HCT116 (cell line): ENCODE measurements around the gene GRIK1. TPM values are rescaled to one million over a fixed set of nuclear protein-coding genes. Genes with fewer than 3 reads are reported as not detected.

Source experiments
- ATAC-seq: fragments of 200-7000 bp; cut with Tn5 transposase; 2 replicates; pipeline ENCODE4 v1.9.1; 2020; ENCODE audit warnings: mild to moderate bottlenecking, moderate library complexity
- BruUV-seq: library from RNA; stranded (reverse); fragments of 400-500 nt; replicated peaks from 2 replicates; lab custom pipeline; 2021; lab: Mats Ljungman, UMichigan
- CTCF ChIA-PET: fragments of 300-600 bp; sonication (Branson Sonifier 250); formaldehyde crosslinking; loops from one replicate; lab custom pipeline; 2021; ENCODE audit warnings: antibody characterized with exemption; lab: Charles Lee
- POLR2A ChIA-PET: fragments of 300-600, 350-600 bp; sonication (Branson Sonifier 250); formaldehyde crosslinking; loops from one replicate; lab custom pipeline; 2021; ENCODE audit warnings: antibody characterized with exemption; lab: Charles Lee
- RAD21 ChIA-PET, 2 experiments: fragments of 300-600 bp; sonication (Branson Sonifier 250); formaldehyde crosslinking; loops; one replicate each; lab custom pipeline; 2023; ENCODE audit warnings: low total read pairs in 2 of 2; ENCODE audit not compliant: uncharacterized antibody in 2 of 2, unreplicated experiment in 2 of 2, low non-redundant PET in 1 of 2; lab: Charles Lee
- DNase-seq: peaks from one replicate; pipeline ENCODE4 v3.0.0-alpha.2; 2010; ENCODE audit warnings: low read depth, low spot score
- H2AFZ ChIP-seq: fragments of 200-600 bp; shearing (Covaris generic), sonication (generic); 2 replicates; pipeline ENCODE4 v1.6.1; 2017; ENCODE audit warnings: low read depth, mixed run types, mixed read lengths, antibody characterized with exemption, low read length; ENCODE audit not compliant: poor library complexity, severe bottlenecking
- H3K27ac ChIP-seq: 2 replicates; pipeline ENCODE4 v1.5.1; 2012; ENCODE audit warnings: low read depth, low read length
- H3K27me3 ChIP-seq: fragments of 200-600 bp; sonication (generic); 2 replicates; pipeline ENCODE4 v1.6.1; 2016; ENCODE audit warnings: mixed run types, low read length, mixed read lengths; ENCODE audit not compliant: insufficient read depth
- H3K36me3 ChIP-seq, 2 experiments: fragments of 200-500 bp in 1 of 2; fragments of 200-600 bp in 1 of 2; sonication (Bioruptor generic) in 1 of 2; sonication (generic) in 1 of 2; 2 replicates each; pipeline versions ENCODE4 v1.5.1 to v1.6.1; 2014 to 2016; ENCODE audit warnings: low read length in 2 of 2, inconsistent platforms in 1 of 2, mixed read lengths in 1 of 2, mixed run types in 1 of 2; ENCODE audit not compliant: insufficient read depth in 2 of 2, control insufficient read depth in 1 of 2
- H3K4me1 ChIP-seq, 2 experiments: fragments of 200-600 bp in 1 of 2; sonication (generic) in 1 of 2; 2 replicates each; pipeline versions ENCODE4 v1.5.1 to v1.6.1; 2012 to 2017; ENCODE audit warnings: low read length in 2 of 2, inconsistent platforms in 1 of 2, mild to moderate bottlenecking in 1 of 2, mixed read lengths in 1 of 2, mixed run types in 1 of 2, moderate library complexity in 1 of 2; ENCODE audit not compliant: insufficient read depth in 2 of 2, control insufficient read depth in 1 of 2
- H3K4me2 ChIP-seq: fragments of 200-600 bp; sonication (generic); 2 replicates; pipeline ENCODE4 v1.6.1; 2017; ENCODE audit warnings: mixed run types, low read length, mixed read lengths
- H3K4me3 ChIP-seq, 2 experiments: fragments of 200-600 bp in 1 of 2; sonication (generic) in 1 of 2; replicated peaks in 1 of 2; 2 replicates each; pipeline ENCODE4 v1.5.1; 2011 to 2016; ENCODE audit warnings: low read length in 2 of 2, control low read depth in 1 of 2, low read depth in 1 of 2, mild to moderate bottlenecking in 1 of 2, mixed read lengths in 1 of 2, mixed run types in 1 of 2
- H3K79me2 ChIP-seq: fragments of 200-600 bp; sonication (generic); 2 replicates; pipeline ENCODE4 v1.6.1; 2017; ENCODE audit warnings: mild to moderate bottlenecking, mixed run types, low read length, moderate library complexity, mixed read lengths; ENCODE audit not compliant: insufficient read depth
- H3K9ac ChIP-seq: fragments of 200-600 bp; sonication (generic); 2 replicates; pipeline ENCODE4 v1.6.1; 2016; ENCODE audit warnings: low read length, mixed read lengths
- H3K9me2 ChIP-seq: fragments of 200-600 bp; sonication (generic), shearing (Covaris generic); 2 replicates; pipeline ENCODE4 v1.6.1; 2017; ENCODE audit warnings: mixed run types, mild to moderate bottlenecking, moderate library complexity; ENCODE audit not compliant: insufficient read depth
- H3K9me3 ChIP-seq, 2 experiments: fragments of 200-500 bp in 1 of 2; fragments of 200-600 bp in 1 of 2; sonication (Bioruptor generic) in 1 of 2; sonication (generic) in 1 of 2; 2 replicates each; pipeline ENCODE4 v1.6.1; 2014 to 2017; ENCODE audit warnings: low read length in 2 of 2, mixed read lengths in 2 of 2, inconsistent platforms in 1 of 2, low read depth in 1 of 2, mild to moderate bottlenecking in 1 of 2, mixed run types in 1 of 2, moderate library complexity in 1 of 2; ENCODE audit not compliant: control insufficient read depth in 1 of 2, insufficient read depth in 1 of 2
- H4K20me1 ChIP-seq: fragments of 200-600 bp; sonication (generic), shearing (Covaris generic); 2 replicates; pipeline ENCODE4 v1.6.1; 2017; ENCODE audit warnings: mixed run types, mild to moderate bottlenecking, moderate library complexity; ENCODE audit not compliant: insufficient read depth
- CBX3 ChIP-seq: IDR thresholded peaks from 2 replicates; pipeline ENCODE4 v1.6.1; 2012; ENCODE audit warnings: low read depth
- CEBPB ChIP-seq: IDR thresholded peaks from 2 replicates; pipeline ENCODE4 v1.6.1; 2012; ENCODE audit warnings: low read depth
- EGR1 ChIP-seq: IDR thresholded peaks from 2 replicates; pipeline ENCODE4 v1.6.1; 2012; ENCODE audit warnings: low read depth
- ELF1 ChIP-seq: IDR thresholded peaks from 2 replicates; pipeline ENCODE4 v1.6.1; 2012; ENCODE audit warnings: low read depth, borderline replicate concordance
- EZH2 ChIP-seq: fragments of 200-600 bp; sonication (generic); IDR thresholded peaks from 2 replicates; pipeline ENCODE4 v1.6.1; 2017; ENCODE audit warnings: antibody characterized with exemption, mixed run types
- FOSL1 ChIP-seq: IDR thresholded peaks from 2 replicates; pipeline ENCODE4 v1.6.1; 2012; ENCODE audit warnings: low read depth
- JUND ChIP-seq: IDR thresholded peaks from 2 replicates; pipeline ENCODE4 v1.6.1; 2012
- RAD21 ChIP-seq: IDR thresholded peaks from 2 replicates; pipeline ENCODE4 v1.6.1; 2012; ENCODE audit warnings: low read depth, mild to moderate bottlenecking
- SIN3A ChIP-seq: IDR thresholded peaks from 2 replicates; pipeline ENCODE4 v1.6.1; 2012; ENCODE audit warnings: low read depth
- SP1 ChIP-seq: IDR thresholded peaks from 2 replicates; pipeline ENCODE4 v1.6.1; 2012; ENCODE audit warnings: low read depth
- TCF7L2 ChIP-seq: IDR thresholded peaks from 2 replicates; pipeline ENCODE4 v1.7.0; 2011; ENCODE audit warnings: borderline replicate concordance, inconsistent platforms; ENCODE audit not compliant: insufficient read depth, insufficient read length; ENCODE audit errors: extremely low read depth
- intact Hi-C: fragments of 100-400 bp; cut with micrococcal nuclease; formaldehyde crosslinking; loops from 2 replicates; pipeline ENCODE4 v1.10.0; 2022
- total RNA-seq: library from RNA; stranded (reverse); gene quantifications from one replicate; pipeline ENCODE4 v1.2.1, GENCODE V29; 2021; ENCODE audit not compliant: unreplicated experiment
- TF ChIP-seq, protein P1 (sequence below): IDR thresholded peaks from 2 replicates; pipeline ENCODE4 v1.6.1; 2012
- TF ChIP-seq, protein P2 (sequence below): IDR thresholded peaks from 2 replicates; pipeline ENCODE4 v1.6.1; 2012; ENCODE audit warnings: low read depth
- TF ChIP-seq, protein P3 (sequence below), 3 experiments: fragments of 200-600 bp in 1 of 3; sonication (generic) in 1 of 3; IDR thresholded peaks in 2 of 3; conservative IDR thresholded peaks in 1 of 3; 2 replicates each; pipeline ENCODE4 v1.5.1; 2012 to 2017; ENCODE audit warnings: low read depth in 2 of 3, low read length in 2 of 3, antibody characterized with exemption in 1 of 3, borderline replicate concordance in 1 of 3, control low read depth in 1 of 3, mild to moderate bottlenecking in 1 of 3, mixed read lengths in 1 of 3, mixed run types in 1 of 3, moderate library complexity in 1 of 3; ENCODE audit not compliant: insufficient read depth in 1 of 3
- TF ChIP-seq, protein P4 (sequence below): IDR thresholded peaks from 2 replicates; pipeline ENCODE4 v1.6.1; 2011; ENCODE audit warnings: mild to moderate bottlenecking, low read length, moderate library complexity; ENCODE audit not compliant: insufficient replicate concordance; ENCODE audit errors: extremely low read depth
- TF ChIP-seq, protein P5 (sequence below): IDR thresholded peaks from 2 replicates; pipeline ENCODE4 v1.6.1; 2012

GRIK1 gene
- total RNA-seq, 1 experiment from 2014 or later = not detected

DNA sequence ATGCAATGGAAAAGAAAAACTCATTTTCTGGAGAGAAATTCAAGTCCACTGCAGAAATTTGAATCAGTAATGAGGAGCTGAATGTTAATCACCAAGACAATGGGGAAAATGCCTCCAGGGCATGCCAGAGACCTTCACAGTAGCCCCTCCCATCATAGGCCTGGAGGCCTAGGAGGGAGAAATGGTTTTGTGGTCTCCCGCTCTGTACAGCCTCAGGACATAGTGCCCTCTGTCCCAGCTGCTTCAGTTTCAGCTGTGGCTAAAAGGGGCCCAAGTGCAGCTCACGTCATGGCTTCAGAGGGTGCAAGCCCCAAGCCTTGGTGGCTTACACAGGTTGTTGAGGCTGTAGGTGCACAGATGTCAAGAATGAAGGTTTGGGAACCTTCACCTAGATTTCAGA lies 223.0 kb downstream of the GRIK1 start:
- ChIA-PET POLR2A (no interaction called here), RAD21 (no interaction called here), CTCF (no interaction called here)
- ATAC-seq (no peak), DNase-seq (no peak)
- Histone ChIP-seq H3K4me3 (no peak overlapping the region), H2AFZ (no peak overlapping the region), H3K9ac (no peak overlapping the region), H4K20me1 (no peaks in the 10 kb centered on the region), H3K9me2 (no peaks in the 10 kb centered on the region), H3K4me2 (no peak overlapping the region), H3K27ac (no peak overlapping the region), H3K9me3 (peaks cover 3 to 12% of the 10 kb centered on the region in 2 experiments; a peak in 2 of 4 replicates), H3K79me2 (no peaks in the 10 kb centered on the region), H3K27me3 (no peaks in the 10 kb centered on the region), H3K4me1 (no peaks in the 10 kb centered on the region), H3K36me3 (no peaks in the 10 kb centered on the region)
- no TSS peak for BruUV-seq
- TF ChIP-seq CBX3 (no peak), TCF7L2 (no peak), FOSL1 (no peak), EZH2 (no peak), CEBPB (no peak), EGR1 (no peak), JUND (no peak), ELF1 (no peak), RAD21 (no peak), SP1 (no peak), SIN3A (no peak)
- TF ChIP-seq, protein P1, sequence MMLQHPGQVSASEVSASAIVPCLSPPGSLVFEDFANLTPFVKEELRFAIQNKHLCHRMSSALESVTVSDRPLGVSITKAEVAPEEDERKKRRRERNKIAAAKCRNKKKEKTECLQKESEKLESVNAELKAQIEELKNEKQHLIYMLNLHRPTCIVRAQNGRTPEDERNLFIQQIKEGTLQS = no peak
- TF ChIP-seq, protein P2, sequence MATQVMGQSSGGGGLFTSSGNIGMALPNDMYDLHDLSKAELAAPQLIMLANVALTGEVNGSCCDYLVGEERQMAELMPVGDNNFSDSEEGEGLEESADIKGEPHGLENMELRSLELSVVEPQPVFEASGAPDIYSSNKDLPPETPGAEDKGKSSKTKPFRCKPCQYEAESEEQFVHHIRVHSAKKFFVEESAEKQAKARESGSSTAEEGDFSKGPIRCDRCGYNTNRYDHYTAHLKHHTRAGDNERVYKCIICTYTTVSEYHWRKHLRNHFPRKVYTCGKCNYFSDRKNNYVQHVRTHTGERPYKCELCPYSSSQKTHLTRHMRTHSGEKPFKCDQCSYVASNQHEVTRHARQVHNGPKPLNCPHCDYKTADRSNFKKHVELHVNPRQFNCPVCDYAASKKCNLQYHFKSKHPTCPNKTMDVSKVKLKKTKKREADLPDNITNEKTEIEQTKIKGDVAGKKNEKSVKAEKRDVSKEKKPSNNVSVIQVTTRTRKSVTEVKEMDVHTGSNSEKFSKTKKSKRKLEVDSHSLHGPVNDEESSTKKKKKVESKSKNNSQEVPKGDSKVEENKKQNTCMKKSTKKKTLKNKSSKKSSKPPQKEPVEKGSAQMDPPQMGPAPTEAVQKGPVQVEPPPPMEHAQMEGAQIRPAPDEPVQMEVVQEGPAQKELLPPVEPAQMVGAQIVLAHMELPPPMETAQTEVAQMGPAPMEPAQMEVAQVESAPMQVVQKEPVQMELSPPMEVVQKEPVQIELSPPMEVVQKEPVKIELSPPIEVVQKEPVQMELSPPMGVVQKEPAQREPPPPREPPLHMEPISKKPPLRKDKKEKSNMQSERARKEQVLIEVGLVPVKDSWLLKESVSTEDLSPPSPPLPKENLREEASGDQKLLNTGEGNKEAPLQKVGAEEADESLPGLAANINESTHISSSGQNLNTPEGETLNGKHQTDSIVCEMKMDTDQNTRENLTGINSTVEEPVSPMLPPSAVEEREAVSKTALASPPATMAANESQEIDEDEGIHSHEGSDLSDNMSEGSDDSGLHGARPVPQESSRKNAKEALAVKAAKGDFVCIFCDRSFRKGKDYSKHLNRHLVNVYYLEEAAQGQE = no peak
- TF ChIP-seq, protein P3, sequence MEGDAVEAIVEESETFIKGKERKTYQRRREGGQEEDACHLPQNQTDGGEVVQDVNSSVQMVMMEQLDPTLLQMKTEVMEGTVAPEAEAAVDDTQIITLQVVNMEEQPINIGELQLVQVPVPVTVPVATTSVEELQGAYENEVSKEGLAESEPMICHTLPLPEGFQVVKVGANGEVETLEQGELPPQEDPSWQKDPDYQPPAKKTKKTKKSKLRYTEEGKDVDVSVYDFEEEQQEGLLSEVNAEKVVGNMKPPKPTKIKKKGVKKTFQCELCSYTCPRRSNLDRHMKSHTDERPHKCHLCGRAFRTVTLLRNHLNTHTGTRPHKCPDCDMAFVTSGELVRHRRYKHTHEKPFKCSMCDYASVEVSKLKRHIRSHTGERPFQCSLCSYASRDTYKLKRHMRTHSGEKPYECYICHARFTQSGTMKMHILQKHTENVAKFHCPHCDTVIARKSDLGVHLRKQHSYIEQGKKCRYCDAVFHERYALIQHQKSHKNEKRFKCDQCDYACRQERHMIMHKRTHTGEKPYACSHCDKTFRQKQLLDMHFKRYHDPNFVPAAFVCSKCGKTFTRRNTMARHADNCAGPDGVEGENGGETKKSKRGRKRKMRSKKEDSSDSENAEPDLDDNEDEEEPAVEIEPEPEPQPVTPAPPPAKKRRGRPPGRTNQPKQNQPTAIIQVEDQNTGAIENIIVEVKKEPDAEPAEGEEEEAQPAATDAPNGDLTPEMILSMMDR (IDR thresholded peaks at IDR 0.05 in 2 of 3, conservative IDR thresholded peaks at IDR 0.05 in 1 of 3; ENCODE audit: borderline replicate concordance in 1 of 3, insufficient read depth in 1 of 3, low read depth in 2 of 3, low read length in 2 of 3) = no peak
- TF ChIP-seq, protein P4, sequence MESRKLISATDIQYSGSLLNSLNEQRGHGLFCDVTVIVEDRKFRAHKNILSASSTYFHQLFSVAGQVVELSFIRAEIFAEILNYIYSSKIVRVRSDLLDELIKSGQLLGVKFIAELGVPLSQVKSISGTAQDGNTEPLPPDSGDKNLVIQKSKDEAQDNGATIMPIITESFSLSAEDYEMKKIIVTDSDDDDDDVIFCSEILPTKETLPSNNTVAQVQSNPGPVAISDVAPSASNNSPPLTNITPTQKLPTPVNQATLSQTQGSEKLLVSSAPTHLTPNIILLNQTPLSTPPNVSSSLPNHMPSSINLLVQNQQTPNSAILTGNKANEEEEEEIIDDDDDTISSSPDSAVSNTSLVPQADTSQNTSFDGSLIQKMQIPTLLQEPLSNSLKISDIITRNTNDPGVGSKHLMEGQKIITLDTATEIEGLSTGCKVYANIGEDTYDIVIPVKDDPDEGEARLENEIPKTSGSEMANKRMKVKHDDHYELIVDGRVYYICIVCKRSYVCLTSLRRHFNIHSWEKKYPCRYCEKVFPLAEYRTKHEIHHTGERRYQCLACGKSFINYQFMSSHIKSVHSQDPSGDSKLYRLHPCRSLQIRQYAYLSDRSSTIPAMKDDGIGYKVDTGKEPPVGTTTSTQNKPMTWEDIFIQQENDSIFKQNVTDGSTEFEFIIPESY = no peak
- TF ChIP-seq, protein P5, sequence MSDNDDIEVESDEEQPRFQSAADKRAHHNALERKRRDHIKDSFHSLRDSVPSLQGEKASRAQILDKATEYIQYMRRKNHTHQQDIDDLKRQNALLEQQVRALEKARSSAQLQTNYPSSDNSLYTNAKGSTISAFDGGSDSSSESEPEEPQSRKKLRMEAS = no peak
- intact Hi-C loops = no loop called here
